Measurements from ENCODE around the gene OLFML2B.

The OLFML2B gene

GRCh38 chr1:162003830-162004215 is 19.8 kb downstream of the OLFML2B start:
- DNase-seq, result no peak

GRCh38 chr1:162003061-162003829 is 20.4 kb downstream of the OLFML2B start:
- no peak for DNase-seq

- no peak for DNase-seq
Observed at GRCh38 chr1:162000053-162000420, 23.6 kb downstream of the OLFML2B start.

GRCh38 chr1:161999301-162000052 is 24.2 kb downstream of the OLFML2B start:
- DNase-seq, result no peak

GRCh38 chr1:161998811-161999210 is 24.9 kb downstream of the OLFML2B start:
- DNase-seq, result no peak

- no peak for DNase-seq
Observed at GRCh38 chr1:161997152-161997551, 26.5 kb downstream of the OLFML2B start.

- DNase-seq, result no peak
Observed at GRCh38 chr1:161994175-161994668, 29.4 kb downstream of the OLFML2B start.

GRCh38 chr1:161993576-161993975 is 30.1 kb downstream of the OLFML2B start:
- DNase-seq, result no peak

- DNase-seq, result no peak
Observed at GRCh38 chr1:161989786-161990185, 33.9 kb downstream of the OLFML2B start.

GRCh38 chr1:161989108-161989507 is 34.6 kb downstream of the OLFML2B start:
- DNase-seq, result no peak

- DNase-seq, result no peak
Observed at GRCh38 chr1:161988413-161988812, 35.3 kb downstream of the OLFML2B start.

- no peak for DNase-seq
Observed at GRCh38 chr1:161987872-161988271, 35.8 kb downstream of the OLFML2B start.

- DNase-seq, result no peak
Observed at GRCh38 chr1:161987303-161987702, 36.4 kb downstream of the OLFML2B start.

GRCh38 chr1:161986328-161986727 is 37.3 kb downstream of the OLFML2B start:
- no peak for DNase-seq

- DNase-seq, result no peak
Observed at GRCh38 chr1:161985301-161985822, 38.3 kb downstream of the OLFML2B start.

GRCh38 chr1:161983725-161984124 is 39.9 kb downstream of the OLFML2B start:
- no peak for DNase-seq

- DNase-seq, result no peak
Observed at GRCh38 chr1:161982917-161983316, 40.8 kb downstream of the OLFML2B start.

- DNase-seq, result no peak
Observed at GRCh38 chr1:161982507-161982895, 41.2 kb downstream of the OLFML2B start.

- DNase-seq, result no peak
Observed at GRCh38 chr1:161981735-161982506, 41.7 kb downstream of the OLFML2B start.

- DNase-seq, result no peak
Observed at GRCh38 chr1:161981126-161981525, 42.5 kb downstream of the OLFML2B start.

- DNase-seq, result no peak
Observed at GRCh38 chr1:161978011-161978790, 45.5 kb downstream of the OLFML2B start.
